Coronary artery (tissue), 2 donors: ENCODE measurements around the gene COX7A2L.
"Not testable (repeated sequence)": the region's sequence is repeated elsewhere in the genome, so short reads cannot be mapped to it uniquely, and the experiment has no call there.

ENCODE experiments used
- DNase-seq: peaks from one replicate; pipeline ENCODE4 v3.0.0-alpha.2; 2017; ENCODE audit warnings: low spot score
- H3K27ac ChIP-seq, 2 donors: fragments of 200-600 bp; sonication (generic); one replicate each; pipeline ENCODE4 v1.5.1; 2016 to 2019
- H3K4me3 ChIP-seq: fragments of 200-600 bp; sonication (generic); 2 replicates; pipeline ENCODE4 v1.5.1; 2016; ENCODE audit warnings: mild to moderate bottlenecking, moderate library complexity
- CTCF ChIP-seq: fragments of 200-600 bp; sonication (generic); IDR thresholded peaks from one replicate; pipeline ENCODE4 v1.5.1; 2019; ENCODE audit warnings: antibody characterized with exemption

COX7A2L gene

DNA sequence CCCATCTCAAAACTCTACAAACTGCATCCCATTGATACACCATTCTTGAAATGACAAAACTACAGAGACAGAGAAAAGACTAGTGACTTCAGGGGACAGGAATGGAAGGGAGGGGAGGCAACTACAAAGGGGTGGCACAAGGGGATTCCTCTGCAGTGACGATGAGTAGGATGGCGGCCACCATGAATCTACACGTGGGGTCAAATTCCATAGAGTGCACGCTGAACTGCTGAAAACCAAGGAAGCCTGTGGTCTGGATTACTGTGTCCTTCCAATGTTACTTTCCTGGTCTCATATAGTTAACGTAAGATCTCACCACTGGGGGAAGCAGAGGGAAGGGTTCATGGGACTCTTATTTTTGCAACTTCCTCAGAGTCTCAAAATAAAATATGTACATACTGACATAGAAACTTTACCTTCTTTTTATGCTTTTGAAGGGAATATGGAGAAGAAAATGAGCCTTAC is 23.6 kb downstream of the COX7A2L start:
- no peak overlapping the region for H3K27ac ChIP-seq
- DNase-seq = no peak
- no peak overlapping the region for H3K4me3 ChIP-seq
- TF ChIP-seq CTCF = no peak

DNA sequence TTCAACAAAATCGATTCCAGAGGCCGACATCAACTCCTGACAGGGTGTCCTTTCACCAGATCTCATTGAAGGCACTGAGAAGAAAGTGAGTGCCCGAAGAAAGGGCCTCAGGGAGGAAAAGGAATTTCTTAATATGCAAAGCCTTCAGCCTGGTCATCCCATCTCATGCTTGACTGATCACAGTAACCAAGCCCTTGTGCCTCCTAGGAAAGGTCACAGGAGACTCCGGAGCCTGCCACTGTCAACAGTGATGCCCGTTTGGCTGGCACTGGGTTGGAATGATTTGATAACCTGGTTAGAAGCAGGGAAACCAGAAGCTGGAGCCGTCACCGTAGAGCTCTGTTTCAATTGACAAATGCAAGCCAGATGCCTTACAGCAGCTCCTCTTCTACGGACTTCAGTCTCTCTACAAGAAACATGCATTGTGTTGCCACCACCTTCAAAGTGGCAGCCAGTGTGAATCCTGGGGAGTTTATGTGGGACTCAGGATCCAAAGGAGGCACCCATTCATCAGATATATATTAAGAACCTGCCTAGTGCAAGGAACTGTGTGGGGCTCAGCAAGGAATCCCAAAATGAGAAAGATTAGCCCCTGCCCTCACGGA is 24.6 kb downstream of the COX7A2L start:
- no peak for DNase-seq
- TF ChIP-seq CTCF = no peak
- H3K27ac ChIP-seq = no peak overlapping the region

DNA sequence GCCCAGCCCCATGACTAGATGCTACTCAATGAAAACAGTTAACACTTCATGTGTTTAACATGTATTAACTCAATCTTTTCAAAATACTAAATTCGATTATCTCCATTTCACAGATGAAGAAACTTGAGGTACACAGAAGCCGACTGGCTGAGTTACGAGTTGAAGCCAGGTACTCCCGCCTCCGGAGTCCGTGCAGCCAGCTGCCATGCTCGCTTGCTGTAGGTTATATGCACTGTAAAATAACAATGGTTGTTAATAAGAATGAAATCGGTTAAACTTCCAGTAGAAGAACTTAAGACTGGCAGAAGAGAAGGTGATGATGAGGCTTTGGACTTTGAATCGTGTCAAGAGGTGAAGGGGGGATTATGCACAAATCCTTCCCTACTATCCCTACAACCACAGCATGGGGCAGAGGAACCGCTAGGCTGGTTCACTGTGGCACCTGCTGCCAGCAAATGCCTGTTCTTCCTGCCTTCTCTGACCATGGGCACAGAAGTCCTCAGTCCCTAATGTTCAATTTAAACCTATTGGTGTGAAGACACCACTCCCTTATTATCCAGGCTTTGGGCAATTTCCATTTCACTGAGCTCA is 25.4 kb downstream of the COX7A2L start:
- H3K27ac ChIP-seq = no peak overlapping the region
- DNase-seq = no peak
- H3K4me3 ChIP-seq = no peak overlapping the region
- TF ChIP-seq CTCF = no peak

More for the DNA sequence above, 24.6 kb downstream of the COX7A2L start:
- no peak overlapping the region for H3K4me3 ChIP-seq

- H3K27ac ChIP-seq, H3K4me3 ChIP-seq, DNase-seq: not testable (repeated sequence)
These were observed 26.2 kb downstream of the COX7A2L start for GRCh38 chr2:42334865-42335264.

DNA sequence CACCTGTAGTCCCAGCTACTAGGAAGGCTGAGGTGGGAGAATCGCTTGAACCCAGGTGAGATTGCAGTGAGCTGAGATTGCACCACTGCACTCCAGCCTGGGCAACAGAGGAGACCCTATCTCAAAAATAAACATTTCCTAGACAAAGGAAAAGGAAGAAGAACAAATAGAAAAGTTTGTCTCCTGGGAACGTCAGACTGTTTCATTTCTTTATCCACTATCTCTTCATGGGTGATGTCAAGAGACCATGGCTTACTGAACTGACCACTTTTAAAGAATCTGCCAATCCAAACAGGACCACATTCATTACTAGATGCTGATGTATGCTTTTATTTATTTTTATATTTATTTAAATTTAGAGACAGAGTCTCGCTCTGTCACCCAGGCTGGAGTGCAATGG is 26.8 kb downstream of the COX7A2L start:
- DNase-seq = no peak

DNA sequence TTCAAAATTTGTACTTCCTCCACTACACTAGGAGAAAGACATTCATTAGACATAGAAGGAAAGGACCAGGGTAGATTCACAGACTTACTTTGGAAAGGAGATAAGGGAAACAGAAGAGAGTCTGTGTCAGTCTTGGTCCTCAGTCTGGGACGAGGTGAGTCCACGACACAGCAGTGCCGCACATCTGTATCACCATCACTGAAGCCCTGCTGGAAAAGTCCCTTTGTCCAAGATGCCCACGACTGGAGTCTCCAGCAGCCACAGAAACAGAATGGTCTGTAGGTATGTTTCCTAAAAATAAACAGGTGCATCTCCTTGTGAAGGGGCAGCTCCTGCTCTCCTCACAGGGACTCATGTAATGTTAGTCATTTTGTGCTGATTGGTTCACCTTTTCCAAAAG is 27.4 kb downstream of the COX7A2L start:
- no peak for TF ChIP-seq CTCF
- H3K27ac ChIP-seq = no peak overlapping the region
- DNase-seq = no peak
- no peak overlapping the region for H3K4me3 ChIP-seq

More for the DNA sequence above, 26.8 kb downstream of the COX7A2L start:
- Histone ChIP-seq H3K4me3 (no peak overlapping the region), H3K27ac (no peak overlapping the region)
- no peak for TF ChIP-seq CTCF

DNA sequence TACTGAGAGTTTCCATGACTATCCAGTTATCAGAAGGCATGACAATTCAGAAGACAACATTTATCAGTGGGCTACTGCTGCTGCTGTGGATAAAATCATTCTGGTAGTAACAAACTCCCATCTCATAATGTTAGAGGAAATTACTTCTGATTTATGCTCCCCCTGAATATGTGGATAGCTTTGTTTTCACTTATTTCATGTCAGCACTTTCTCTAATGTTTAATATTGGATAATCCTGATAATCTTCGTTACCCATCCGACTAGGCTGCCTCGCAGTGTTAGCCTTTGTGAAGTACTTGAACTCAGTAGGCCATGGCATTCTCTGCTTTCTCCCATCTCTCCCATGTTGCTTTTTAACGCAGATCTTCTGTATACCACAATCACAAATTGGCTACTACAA is 28.4 kb downstream of the COX7A2L start:
- Histone ChIP-seq H3K27ac (no peak overlapping the region), H3K4me3 (no peak overlapping the region)
- TF ChIP-seq CTCF = no peak
- no peak for DNase-seq
